ENCODE measurements around the gene EVA1B.

GRCh38 chr1:36346741-36347370, 23.4 kb upstream of the EVA1B start:
- no peak for TF ChIP-seq CTCF (IDR thresholded peaks at IDR 0.05)
- TF ChIP-seq EP300 (IDR thresholded peaks at IDR 0.05): no peak

Measured in stomach (tissue), 4 donors.